COLO829 (cell line): ENCODE measurements around the gene TEC.

Experiments used
- DNase-seq: peaks from one replicate; pipeline ENCODE4 v3.0.0; 2012; ENCODE audit warnings: low spot score

TEC gene

DNA sequence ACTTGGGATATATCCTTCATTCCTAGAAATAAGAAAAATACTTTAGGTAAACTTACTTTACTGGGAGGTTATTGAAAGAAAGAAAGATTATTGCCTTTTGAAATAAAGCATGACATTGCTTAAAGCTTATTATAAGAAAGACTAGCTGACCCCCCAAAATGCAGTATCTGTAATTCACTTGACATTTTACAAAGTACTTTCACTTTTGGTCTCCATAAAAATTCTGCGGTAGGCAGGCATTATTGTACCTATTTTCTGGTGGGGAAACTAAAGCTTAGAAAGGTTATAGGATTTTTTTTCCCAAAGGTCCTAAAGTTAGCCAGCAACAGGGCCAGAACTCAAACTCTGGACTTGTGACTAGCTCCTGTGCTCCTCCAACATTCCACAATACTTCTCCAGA, 105.9 kb downstream of the TEC start:
- no peak for DNase-seq

DNA sequence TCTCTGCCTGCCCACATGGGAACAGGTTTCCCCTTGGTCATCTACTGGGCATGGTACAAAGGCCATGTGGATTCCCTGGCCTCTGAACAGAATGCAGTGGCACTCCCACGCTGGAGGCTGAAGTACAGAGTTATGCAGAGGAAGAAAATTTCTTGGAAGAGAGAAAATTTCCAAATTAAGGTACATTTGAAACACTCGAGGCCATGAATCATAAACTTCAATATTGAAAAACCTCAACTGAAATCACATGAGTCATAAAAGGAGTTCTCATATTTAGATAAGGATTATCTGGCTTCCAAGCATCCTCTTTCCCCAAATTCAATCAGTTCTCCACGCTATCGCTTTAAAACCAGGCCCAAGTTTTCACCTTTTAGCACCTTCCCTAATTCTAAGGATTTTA, 107.5 kb downstream of the TEC start:
- DNase-seq: peak; percentile 8

GRCh38 chr4:48157271-48157670, 112.4 kb downstream of the TEC start:
- no peak for DNase-seq

GRCh38 chr4:48156423-48156822, 113.2 kb downstream of the TEC start:
- no peak for DNase-seq

DNA sequence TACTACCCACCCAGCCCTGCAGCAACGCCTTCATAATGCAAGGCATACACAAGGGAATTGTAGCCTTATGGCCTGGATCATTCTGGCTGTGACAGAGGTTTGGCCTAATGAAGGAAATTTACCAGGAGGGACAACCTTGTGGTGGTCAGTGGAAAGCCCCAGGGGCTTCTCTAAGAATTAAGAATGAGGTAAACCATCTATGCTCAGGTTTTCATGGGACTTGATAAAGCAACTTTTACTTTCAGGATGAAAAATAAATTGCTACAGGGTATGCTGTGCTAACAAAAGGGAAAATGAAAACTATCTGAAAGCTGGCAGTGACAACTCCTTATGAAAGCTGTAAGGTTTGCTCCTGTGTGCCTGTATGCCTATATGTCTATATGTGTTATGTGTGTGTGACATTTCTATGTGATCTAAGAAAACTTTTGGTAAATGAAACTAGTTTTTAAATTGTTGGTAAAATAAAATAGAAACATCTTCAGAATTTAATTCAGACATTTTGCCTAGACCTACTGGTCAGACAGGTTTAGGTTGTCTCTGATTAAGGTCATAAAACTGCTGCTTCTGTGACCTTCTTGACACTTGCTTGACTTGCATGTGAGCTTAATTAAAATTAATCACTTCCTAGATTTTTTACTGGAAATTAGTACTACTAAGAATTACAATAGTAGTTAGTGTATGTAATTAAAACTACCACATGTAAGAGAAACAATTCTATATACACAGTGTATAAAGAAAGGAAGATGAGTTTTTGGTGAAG, 115.7 kb downstream of the TEC start:
- DNase-seq: no peak

- DNase-seq: no peak
Observed at GRCh38 chr4:48152259-48152658, 117.4 kb downstream of the TEC start.

DNA sequence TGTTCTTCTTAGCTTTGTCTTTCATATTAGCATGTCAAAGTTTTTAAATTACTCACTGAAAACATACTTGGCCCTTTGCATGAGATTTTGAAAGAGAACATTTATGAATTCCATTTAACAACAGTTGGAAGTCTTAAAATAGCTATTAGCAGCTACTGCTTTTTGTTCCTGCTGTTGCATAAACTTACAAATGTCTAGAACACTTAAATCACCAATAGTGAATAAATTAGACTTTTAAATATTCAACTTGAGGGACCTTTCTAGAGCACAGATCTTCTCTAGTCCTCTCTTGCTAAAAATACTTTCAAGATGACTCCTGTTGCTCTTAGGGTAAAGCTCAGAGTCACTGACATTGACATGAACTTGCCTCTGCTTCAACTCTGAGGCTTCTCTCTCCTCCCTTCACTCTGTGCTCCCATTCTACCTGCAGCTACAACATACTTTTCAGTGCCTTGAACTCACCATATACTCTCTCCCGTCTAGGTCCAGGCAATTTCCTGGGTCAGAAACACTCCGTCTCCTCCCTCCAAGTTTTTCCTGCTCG, 119.7 kb downstream of the TEC start:
- no peak for DNase-seq

DNA sequence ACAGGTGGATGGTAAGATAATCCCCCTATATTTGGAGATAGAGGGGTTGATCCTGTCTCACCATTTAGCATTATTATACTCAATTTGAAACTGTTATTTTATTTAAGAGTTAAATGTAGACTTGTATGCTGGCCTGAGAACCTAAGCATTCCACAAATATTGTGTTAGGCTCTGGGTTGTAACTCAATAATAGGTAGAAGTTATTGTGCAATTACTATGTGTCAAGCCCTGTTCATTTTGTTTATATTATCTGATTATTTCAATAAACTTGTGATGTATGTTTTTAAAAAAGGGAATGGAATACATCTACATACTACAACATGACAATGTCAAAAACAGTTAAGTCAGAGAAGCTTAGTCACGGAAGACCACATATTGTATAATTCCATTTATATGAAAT, 122.0 kb downstream of the TEC start:
- DNase-seq: no peak

- DNase-seq: peak; percentile 13
Observed at GRCh38 chr4:48141048-48141447, 128.6 kb downstream of the TEC start.

GRCh38 chr4:48139691-48140090, 129.9 kb downstream of the TEC start:
- peak; percentile 6 for DNase-seq

DNA sequence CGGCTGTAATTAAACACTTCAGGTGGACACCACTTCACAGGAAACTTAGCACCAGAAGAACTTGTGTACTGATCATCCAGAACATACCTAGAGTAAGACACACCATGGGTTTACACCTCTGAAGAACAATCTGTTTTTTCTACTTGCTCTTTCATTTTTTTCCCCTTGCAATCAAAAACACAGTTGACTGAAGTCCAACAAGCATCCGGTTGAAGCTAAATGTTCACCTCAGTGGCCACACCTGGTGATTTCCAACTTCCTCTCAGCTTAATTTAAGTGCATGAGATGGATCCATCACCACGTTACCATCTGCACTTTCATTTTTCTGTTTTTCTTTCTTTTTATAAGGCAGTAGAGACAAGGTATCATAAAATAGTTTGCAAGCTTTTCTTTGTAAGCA, 130.7 kb downstream of the TEC start:
- no peak for DNase-seq

GRCh38 chr4:48138511-48138910, 131.1 kb downstream of the TEC start:
- no peak for DNase-seq

DNA sequence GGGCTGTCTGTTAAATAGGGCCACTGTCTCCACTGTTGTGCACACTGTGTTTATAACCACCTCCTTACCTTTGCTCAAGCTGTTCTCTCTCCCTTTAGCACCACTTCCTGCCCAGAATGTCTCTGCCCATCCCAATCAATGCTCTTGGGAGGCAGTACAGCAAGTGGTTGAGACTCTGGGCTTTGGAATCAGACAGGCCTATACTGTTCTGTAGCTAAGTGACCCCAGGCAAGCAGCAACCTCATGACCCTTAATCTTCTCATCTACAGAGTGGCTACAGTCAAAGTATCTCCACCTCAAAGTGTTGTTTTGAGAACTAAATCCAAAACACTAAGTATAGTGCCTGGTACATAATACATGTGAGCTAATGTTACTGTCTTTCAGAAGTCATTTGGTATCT, 131.8 kb downstream of the TEC start:
- no peak for DNase-seq

GRCh38 chr4:48134081-48134480, 135.6 kb downstream of the TEC start, which contains the start of gene TXK:
TXK (minus strand) TSS chr4:48134250; CDS start chr4:48134170, 80 bp downstream.
- DNase-seq: no peak

DNA sequence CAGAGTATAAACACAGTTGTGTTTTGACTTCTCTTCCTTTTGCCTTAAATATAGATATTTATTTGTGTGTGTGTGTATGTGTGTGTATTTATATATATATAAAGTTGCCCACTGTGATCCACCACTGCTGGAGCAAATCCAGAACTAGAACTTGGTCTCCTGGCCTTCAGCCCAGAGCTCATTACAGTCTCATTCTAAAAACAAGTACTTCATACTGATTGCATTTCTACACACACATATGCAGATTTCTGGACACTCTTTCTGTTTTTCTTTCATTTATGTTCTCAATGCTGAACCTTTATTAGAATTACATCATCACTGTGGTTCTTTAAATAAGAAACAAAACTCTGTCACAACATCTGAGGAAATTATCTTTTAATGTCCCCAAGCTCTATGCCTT, 136.0 kb downstream of the TEC start:
- no peak for DNase-seq

DNA sequence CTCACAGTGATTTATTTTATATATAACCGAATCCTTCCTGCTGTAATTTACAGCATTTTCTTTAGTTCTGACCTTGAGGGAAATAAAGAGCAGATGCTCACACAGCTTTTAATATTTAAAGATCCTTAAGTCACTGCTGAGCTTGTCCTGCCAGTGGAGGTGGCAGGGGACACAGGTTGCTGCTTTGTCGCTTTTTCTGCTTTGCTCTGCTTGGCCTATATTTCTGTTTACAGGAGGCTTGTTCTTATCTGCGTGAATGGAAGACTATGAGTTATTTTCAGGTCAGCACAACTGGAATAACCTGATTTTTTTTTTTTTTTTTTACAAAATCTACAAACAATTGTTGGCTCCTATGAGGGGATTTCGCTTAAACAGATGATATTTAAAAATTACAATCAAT, 137.9 kb downstream of the TEC start:
- no peak for DNase-seq

DNA sequence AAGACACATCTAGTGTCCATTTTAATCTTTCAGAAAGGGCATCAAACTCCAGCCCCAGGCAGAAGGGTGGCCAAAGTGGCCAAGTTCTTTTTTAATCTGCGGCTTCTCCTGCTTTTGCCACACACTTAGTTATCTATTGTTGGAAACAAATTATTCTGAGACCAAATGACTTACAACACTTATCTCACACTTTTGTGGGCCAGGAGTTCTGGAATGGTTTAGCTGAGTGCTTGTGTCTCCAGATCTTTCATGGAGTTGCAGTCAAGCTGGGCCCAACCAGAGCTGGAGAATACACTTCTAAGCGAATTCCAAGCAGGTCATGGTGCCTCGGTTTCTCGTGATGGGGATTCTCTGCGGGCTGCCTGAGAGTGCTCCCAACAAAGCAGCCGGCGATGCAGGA, 139.5 kb downstream of the TEC start:
- DNase-seq: no peak

DNA sequence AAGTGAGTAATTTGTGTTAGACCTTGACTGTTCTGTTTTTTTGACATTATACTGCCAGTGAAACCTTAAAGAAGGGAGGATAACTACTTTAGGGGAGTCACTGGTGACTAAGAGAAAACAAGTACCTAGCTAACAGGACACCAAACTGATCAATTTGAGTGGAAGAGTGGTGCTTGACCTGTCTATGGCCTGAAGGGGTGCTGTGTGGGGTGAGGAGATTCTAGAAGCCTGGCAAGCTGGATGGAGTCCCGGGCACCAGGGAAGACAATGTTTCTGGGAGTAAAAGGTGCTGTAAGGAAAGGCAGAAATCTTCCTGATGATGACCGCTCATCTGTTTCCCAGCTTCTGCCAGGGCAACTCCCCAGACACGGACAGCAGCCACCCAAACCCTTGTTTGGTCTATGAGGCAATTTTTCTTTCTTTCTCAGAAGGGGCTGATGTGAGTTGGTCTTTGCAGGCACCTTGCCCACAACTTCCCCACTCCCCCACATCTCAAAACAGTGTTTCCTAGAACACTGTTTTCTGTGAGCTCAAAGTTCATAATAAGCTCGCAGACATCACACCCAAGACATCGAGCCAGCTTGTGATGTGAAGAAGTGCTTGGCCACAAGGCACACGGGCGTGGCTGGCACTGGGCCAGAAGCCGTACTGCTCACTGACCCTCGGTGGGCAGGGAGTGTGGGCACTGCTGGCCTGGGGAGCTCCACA, 140.2 kb downstream of the TEC start:
- DNase-seq: no peak

DNA sequence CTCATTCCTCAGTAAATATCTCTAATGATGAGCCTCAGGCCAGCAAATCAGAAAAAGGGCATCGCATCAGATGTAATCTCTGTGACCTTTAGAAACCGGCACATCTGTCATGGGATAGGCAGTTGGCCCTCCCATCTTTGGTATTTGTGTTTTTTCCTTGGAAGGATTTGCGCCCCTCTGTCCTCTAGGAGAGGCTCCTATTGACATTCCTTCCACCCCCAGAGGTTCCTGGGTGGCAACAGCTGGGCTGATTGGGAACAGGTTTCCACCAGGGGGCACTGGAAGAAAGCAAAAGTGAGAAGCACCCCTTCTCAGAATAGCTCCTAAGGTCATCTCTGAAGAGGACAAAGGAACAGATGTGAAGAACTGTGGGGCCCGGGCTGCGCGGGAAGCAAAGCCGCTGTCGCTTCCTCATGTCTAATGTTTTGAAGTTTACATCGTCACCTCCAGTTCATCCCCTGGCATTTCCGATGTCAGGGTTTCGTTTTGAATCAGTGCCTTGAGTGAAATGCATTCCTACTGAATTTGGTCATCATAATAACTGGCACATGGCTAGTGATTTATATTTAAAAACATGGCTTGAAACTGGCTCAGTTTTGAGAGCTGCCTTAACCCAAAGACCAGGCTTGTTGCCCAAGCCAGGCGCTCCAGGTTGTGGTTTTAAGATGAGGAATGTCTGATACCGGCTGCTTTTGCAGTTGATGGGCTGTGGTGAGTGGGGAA, 141.8 kb downstream of the TEC start:
- DNase-seq: peak; percentile 58

- DNase-seq: no peak
Observed at GRCh38 chr4:48127231-48127630, 142.4 kb downstream of the TEC start.

DNA sequence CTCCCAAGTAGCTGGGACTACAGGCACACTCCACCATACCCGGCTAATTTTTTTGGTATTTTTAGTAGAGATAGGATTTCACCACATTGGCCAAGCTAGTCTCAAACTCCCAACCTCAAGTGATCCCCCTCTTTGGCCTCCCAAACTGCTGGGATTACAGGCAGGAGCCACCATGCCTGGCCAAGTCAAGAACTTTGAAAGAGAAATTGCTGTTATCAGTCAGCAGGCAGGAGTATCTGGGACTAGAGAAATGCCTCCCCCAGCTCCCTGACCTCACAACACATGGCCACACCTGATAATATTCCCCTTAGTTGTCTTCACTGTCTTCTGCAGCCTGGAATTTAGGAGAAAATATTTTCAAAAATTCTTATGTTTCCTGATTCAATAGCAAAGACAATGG, 143.0 kb downstream of the TEC start:
- no peak for DNase-seq

- no peak for DNase-seq
Observed at GRCh38 chr4:48124870-48125269, 144.8 kb downstream of the TEC start.

GRCh38 chr4:48122756-48123155, 146.9 kb downstream of the TEC start:
- DNase-seq: no peak
